Panc1 (cell line): Measurements from ENCODE around the gene SNAP25. TPM values are rescaled to one million over a fixed set of nuclear protein-coding genes. Genes with fewer than 3 reads are reported as not detected.

Experiments
- ATAC-seq: fragments of 200-7000 bp; cut with Tn5 transposase; 2 replicates; pipeline ENCODE4 v1.9.1; 2020; ENCODE audit warnings: mild to moderate bottlenecking, moderate library complexity
- BruUV-seq: library from RNA; stranded (reverse); fragments of 400-500 nt; replicated peaks from 2 replicates; lab custom pipeline; 2021; lab: Mats Ljungman, UMichigan
- CTCF ChIA-PET: fragments of 300-600 bp; sonication (Branson Sonifier 250); formaldehyde crosslinking; loops from one replicate; lab custom pipeline; 2022; ENCODE audit warnings: antibody characterized with exemption; lab: Charles Lee
- POLR2A ChIA-PET: fragments of 300-600 bp; sonication (Branson Sonifier 250); formaldehyde crosslinking; loops from one replicate; lab custom pipeline; 2022; ENCODE audit warnings: antibody characterized with exemption; lab: Charles Lee
- DNase-seq: peaks from one replicate; pipeline ENCODE4 v3.0.0-alpha.2; 2010; ENCODE audit warnings: low read depth, low spot score
- H3K27ac ChIP-seq: 2 replicates; pipeline ENCODE4 v1.5.1; 2011; ENCODE audit warnings: mild to moderate bottlenecking, low read length, inconsistent platforms
- H3K27me3 ChIP-seq: fragments of 200-500 bp; sonication (Bioruptor generic); 2 replicates; pipeline ENCODE4 v1.6.0; 2014; ENCODE audit warnings: low read length, inconsistent platforms; ENCODE audit not compliant: control insufficient read depth, insufficient read depth
- H3K36me3 ChIP-seq: fragments of 200-500 bp; sonication (Bioruptor generic); 2 replicates; pipeline ENCODE4 v1.5.1; 2014; ENCODE audit warnings: inconsistent platforms, mild to moderate bottlenecking, low read length, moderate library complexity; ENCODE audit not compliant: control insufficient read depth, insufficient read depth
- H3K4me1 ChIP-seq: 2 replicates; pipeline ENCODE4 v1.5.1; 2011; ENCODE audit warnings: inconsistent platforms, mild to moderate bottlenecking, low read length, moderate library complexity; ENCODE audit not compliant: control insufficient read depth, insufficient read depth
- H3K4me3 ChIP-seq, 2 experiments: 2 replicates each; pipeline ENCODE4 v1.5.1; 2011 to 2012; ENCODE audit warnings: low read depth in 2 of 2, low read length in 2 of 2, mild to moderate bottlenecking in 2 of 2, inconsistent platforms in 1 of 2, moderate library complexity in 1 of 2
- H3K9me3 ChIP-seq: fragments of 200-500 bp; sonication (Bioruptor generic); 2 replicates; pipeline ENCODE4 v1.5.1; 2014; ENCODE audit warnings: low read depth, mild to moderate bottlenecking, inconsistent platforms, low read length, moderate library complexity; ENCODE audit not compliant: control insufficient read depth, insufficient read depth
- CTCF ChIP-seq: fragments of 450-650 bp; IDR thresholded peaks from 2 replicates; pipeline ENCODE4 v1.5.1; 2017; ENCODE audit warnings: mild to moderate bottlenecking
- POLR2AphosphoS5 ChIP-seq: IDR thresholded peaks from 2 replicates; pipeline ENCODE4 v1.6.1; 2012; ENCODE audit warnings: mild to moderate bottlenecking, low read depth, low read length, moderate library complexity
- REST ChIP-seq, 2 experiments: IDR thresholded peaks; 2 replicates each; pipeline ENCODE4 v1.6.1; 2011 to 2012; ENCODE audit warnings: low read depth in 2 of 2, control low read depth in 1 of 2, low read length in 1 of 2, mild to moderate bottlenecking in 1 of 2, moderate library complexity in 1 of 2; ENCODE audit not compliant: insufficient read depth in 1 of 2
- SIN3A ChIP-seq: IDR thresholded peaks from 2 replicates; pipeline ENCODE4 v1.6.1; 2012; ENCODE audit warnings: low read depth, mild to moderate bottlenecking, low read length, moderate library complexity, borderline replicate concordance; ENCODE audit not compliant: insufficient read depth
- TCF7L2 ChIP-seq: IDR thresholded peaks from 2 replicates; pipeline ENCODE4 v1.6.1; 2011; ENCODE audit warnings: mild to moderate bottlenecking, low read depth, low read length, inconsistent platforms
- in situ Hi-C: cut with HindIII; loops from 2 replicates; pipeline ENCODE4 v1.10.0; 2016; ENCODE audit warnings: low sequenced_read_pairs, low pct_unique_long_range_greater_than_20kb
- intact Hi-C: fragments of 100-400 bp; cut with micrococcal nuclease; formaldehyde crosslinking; loops from one replicate; pipeline ENCODE4 v1.10.0; 2022; ENCODE audit not compliant: unreplicated experiment
- total RNA-seq: library from RNA; stranded (reverse); gene quantifications from one replicate; pipeline ENCODE4 v1.2.1, GENCODE V29; 2021; ENCODE audit not compliant: unreplicated experiment

Gene SNAP25
- total RNA-seq, 1 experiment from 2014 or later = 0.69 TPM

- H3K27ac ChIP-seq = no peak overlapping the region
- no TSS peak for BruUV-seq
- ATAC-seq (no peak), DNase-seq (peak; percentile 7)
- H3K9me3 ChIP-seq = no peaks in the 10 kb centered on the region; the same call in 1 of the 2 replicates
- in situ Hi-C loops = no loop called here
- no peak overlapping the region for H3K4me3 ChIP-seq
- intact Hi-C loops = loop anchor here (5.0 kb wide), 1 partner anchor 111 kb away; no protein-coding TSS in a partner anchor
- H3K36me3 ChIP-seq = no peaks in the 10 kb centered on the region
- ChIA-PET CTCF (no interaction called here), POLR2A (no interaction called here)
- TF ChIP-seq REST (IDR thresholded peaks at IDR 0.05; ENCODE audit: insufficient read depth in 1 of 2, low read depth in 2 of 2, low read length in 1 of 2) = no peak
- peak; percentile 69 for TF ChIP-seq CTCF
- H3K4me1 ChIP-seq = no peaks in the 10 kb centered on the region
- H3K27me3 ChIP-seq = no peaks in the 10 kb centered on the region
These were observed 98.0 kb downstream of the SNAP25 start for GRCh38 chr20:10316582-10316981.

GRCh38 chr20:10318291-10319024 lies 99.8 kb downstream of the SNAP25 start:
- in situ Hi-C loops (no loop called here), intact Hi-C loops (loop anchor here (5.0 kb wide), 1 partner anchor 109 kb away; no protein-coding TSS in a partner anchor)
- CTCF ChIA-PET = no interaction called here
- no peak for ATAC-seq
- no peak for DNase-seq
- no peak overlapping the region for H3K4me3 ChIP-seq
- H3K27ac ChIP-seq = no peak overlapping the region
- H3K9me3 ChIP-seq = no peaks in the 10 kb centered on the region; the same call in 1 of the 2 replicates
- no TSS peak for BruUV-seq
- no peaks in the 10 kb centered on the region for H3K36me3 ChIP-seq
- no peaks in the 10 kb centered on the region for H3K4me1 ChIP-seq
- no peaks in the 10 kb centered on the region for H3K27me3 ChIP-seq
- POLR2A ChIA-PET = no interaction called here
- TF ChIP-seq SIN3A = no peak
- TF ChIP-seq CTCF = no peak
- no peak for TF ChIP-seq REST (IDR thresholded peaks at IDR 0.05; ENCODE audit: insufficient read depth in 1 of 2, low read depth in 2 of 2, low read length in 1 of 2)
- TF ChIP-seq TCF7L2 = no peak
- no peak for TF ChIP-seq POLR2AphosphoS5
